Parathyroid adenoma (tissue), 2 donors: ENCODE measurements around the gene ESAM.

Experiments
- H2AFZ ChIP-seq: fragments of 300-600 bp; sonication (generic); one replicate; pipeline ENCODE4 v1.7.0; 2017; ENCODE audit warnings: antibody characterized with exemption, mild to moderate bottlenecking
- H3K27ac ChIP-seq: fragments of 300-600 bp; sonication (generic); one replicate; pipeline ENCODE4 v1.7.0; 2017
- H3K27me3 ChIP-seq: fragments of 300-600 bp; sonication (generic); one replicate; pipeline ENCODE4 v1.7.0; 2017; ENCODE audit warnings: low read length; ENCODE audit not compliant: control insufficient read depth, insufficient read depth
- H3K36me3 ChIP-seq: fragments of 300-600 bp; sonication (generic); one replicate; pipeline ENCODE4 v1.7.0; 2017; ENCODE audit warnings: low read length; ENCODE audit not compliant: control insufficient read depth, insufficient read depth
- H3K4me1 ChIP-seq: fragments of 300-600 bp; sonication (generic); one replicate; pipeline ENCODE4 v1.7.0; 2017; ENCODE audit warnings: control low read depth
- H3K4me2 ChIP-seq: fragments of 300-600 bp; sonication (generic); one replicate; pipeline ENCODE4 v1.7.0; 2017; ENCODE audit warnings: low read length
- H3K4me3 ChIP-seq: fragments of 300-600 bp; sonication (generic); one replicate; pipeline ENCODE4 v1.7.0; 2017; ENCODE audit warnings: low read depth, low read length
- H3K79me2 ChIP-seq: fragments of 300-600 bp; sonication (generic); one replicate; pipeline ENCODE4 v1.7.0; 2017; ENCODE audit warnings: control low read depth
- H3K9ac ChIP-seq: fragments of 300-600 bp; sonication (generic); one replicate; pipeline ENCODE4 v1.7.0; 2017; ENCODE audit warnings: mild to moderate bottlenecking
- H3K9me3 ChIP-seq: fragments of 300-600 bp; sonication (generic); one replicate; pipeline ENCODE4 v1.7.0; 2017; ENCODE audit warnings: low read length; ENCODE audit not compliant: control insufficient read depth
- CTCF ChIP-seq: fragments of 300-600 bp; sonication (generic); IDR thresholded peaks from one replicate; pipeline ENCODE4 v1.7.0; 2017; ENCODE audit warnings: antibody characterized with exemption, mild to moderate bottlenecking
- donor health status: primary hyperparathyroidism.

The ESAM gene, protein sequence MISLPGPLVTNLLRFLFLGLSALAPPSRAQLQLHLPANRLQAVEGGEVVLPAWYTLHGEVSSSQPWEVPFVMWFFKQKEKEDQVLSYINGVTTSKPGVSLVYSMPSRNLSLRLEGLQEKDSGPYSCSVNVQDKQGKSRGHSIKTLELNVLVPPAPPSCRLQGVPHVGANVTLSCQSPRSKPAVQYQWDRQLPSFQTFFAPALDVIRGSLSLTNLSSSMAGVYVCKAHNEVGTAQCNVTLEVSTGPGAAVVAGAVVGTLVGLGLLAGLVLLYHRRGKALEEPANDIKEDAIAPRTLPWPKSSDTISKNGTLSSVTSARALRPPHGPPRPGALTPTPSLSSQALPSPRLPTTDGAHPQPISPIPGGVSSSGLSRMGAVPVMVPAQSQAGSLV

DNA sequence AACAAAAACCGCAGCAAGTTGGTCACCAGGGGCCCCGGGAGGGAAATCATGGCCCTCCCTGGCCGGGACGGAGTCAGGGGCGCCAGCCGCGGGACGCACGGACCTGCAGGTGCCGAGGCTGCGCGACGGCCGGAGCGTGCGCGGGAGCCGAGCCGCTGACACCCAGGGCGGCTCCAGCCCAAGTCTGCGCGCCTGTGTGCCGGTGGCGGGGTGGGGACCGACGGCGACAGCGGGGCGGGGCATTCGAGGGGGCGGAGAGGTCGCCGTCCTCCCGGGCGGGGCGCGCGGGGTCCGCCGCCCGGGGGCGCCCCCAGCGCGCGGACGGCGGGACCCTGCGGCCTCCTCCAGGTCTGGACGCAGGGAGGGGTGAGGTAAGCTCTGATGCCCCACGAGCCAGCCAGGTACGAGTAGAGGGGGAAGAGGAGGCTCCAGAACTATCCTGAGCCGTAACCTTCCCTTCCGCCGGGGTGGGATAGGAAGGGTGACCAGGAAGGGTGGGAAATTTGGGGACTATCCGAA is at the start of gene ESAM:
TSS of gene ESAM (minus strand) at position 186 of the 519 bp plus-strand sequence. CDS start at position 50, 136 bp downstream.
- H3K9me3 ChIP-seq: no peaks in the 10 kb centered on the region
- peak within 1 kb of the TSS; percentile 56 for H2AFZ ChIP-seq
- no peak for TF ChIP-seq CTCF
- H3K9ac ChIP-seq: no peak within 1 kb of the TSS
- no peaks in the 10 kb centered on the region for H3K27me3 ChIP-seq
- H3K4me3 ChIP-seq: peak within 1 kb of the TSS; percentile 57
- H3K36me3 ChIP-seq: no peaks in the 10 kb centered on the region
- H3K4me1 ChIP-seq: peaks cover 6% of the 10 kb centered on the region
- H3K27ac ChIP-seq: peak within 1 kb of the TSS; percentile 77
- H3K4me2 ChIP-seq: peak within 1 kb of the TSS; percentile 78
- no peaks in the 10 kb centered on the region for H3K79me2 ChIP-seq

- H3K4me1 ChIP-seq: no peaks in the 10 kb centered on the region
- H3K9me3 ChIP-seq: no peaks in the 10 kb centered on the region
- H2AFZ ChIP-seq: no peak overlapping the region
- no peak overlapping the region for H3K4me2 ChIP-seq
- no peak for TF ChIP-seq CTCF
- no peak overlapping the region for H3K4me3 ChIP-seq
- H3K79me2 ChIP-seq: no peaks in the 10 kb centered on the region
- H3K9ac ChIP-seq: no peak overlapping the region
- no peaks in the 10 kb centered on the region for H3K36me3 ChIP-seq
- no peak overlapping the region for H3K27ac ChIP-seq
- H3K27me3 ChIP-seq: no peaks in the 10 kb centered on the region
These were observed 49.5 kb upstream of the ESAM start for GRCh38 chr11:124811399-124812125.

DNA sequence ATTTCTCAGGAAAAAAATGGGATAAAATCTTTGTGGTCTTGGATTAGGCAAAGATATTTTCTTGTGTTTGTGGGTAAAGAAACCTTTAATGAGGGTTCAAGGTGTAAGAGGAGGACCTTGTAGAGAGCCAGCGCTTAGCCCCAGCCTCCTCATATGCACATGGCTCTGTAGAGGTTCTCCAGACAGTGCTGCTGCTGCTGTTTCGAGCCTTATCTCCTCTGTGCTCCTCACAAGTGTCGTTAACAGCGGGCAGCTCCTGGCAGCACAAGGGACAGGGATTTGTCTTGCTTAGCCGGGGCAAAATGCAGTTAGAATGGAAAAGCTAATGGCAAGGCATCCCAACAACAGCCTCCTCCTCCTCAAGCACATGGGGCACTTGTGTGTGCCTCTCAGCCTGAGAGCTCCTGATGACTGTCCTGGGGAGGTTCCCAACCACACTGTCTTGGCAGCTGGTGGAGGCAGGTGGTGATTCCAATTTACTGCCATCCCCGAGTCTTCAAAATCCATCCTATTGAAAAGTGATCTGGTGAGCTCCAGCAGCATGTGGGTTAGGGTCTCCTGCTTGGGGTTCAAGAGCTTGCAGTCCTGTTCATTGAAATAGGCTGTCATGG is 45.7 kb upstream of the ESAM start:
- no peak overlapping the region for H3K4me2 ChIP-seq
- H3K4me1 ChIP-seq: no peaks in the 10 kb centered on the region
- H2AFZ ChIP-seq: no peak overlapping the region
- H3K9me3 ChIP-seq: no peaks in the 10 kb centered on the region
- H3K79me2 ChIP-seq: no peaks in the 10 kb centered on the region
- no peak overlapping the region for H3K4me3 ChIP-seq
- H3K9ac ChIP-seq: no peak overlapping the region
- no peaks in the 10 kb centered on the region for H3K36me3 ChIP-seq
- no peak overlapping the region for H3K27ac ChIP-seq
- no peak for TF ChIP-seq CTCF
- H3K27me3 ChIP-seq: no peaks in the 10 kb centered on the region

GRCh38 chr11:124807201-124807600 is 45.1 kb upstream of the ESAM start:
- Histone ChIP-seq H3K4me1 (no peaks in the 10 kb centered on the region), H2AFZ (no peak overlapping the region), H3K27ac (no peak overlapping the region), H3K9me3 (no peaks in the 10 kb centered on the region), H3K9ac (no peak overlapping the region), H3K36me3 (no peaks in the 10 kb centered on the region), H3K4me3 (no peak overlapping the region), H3K27me3 (no peaks in the 10 kb centered on the region), H3K4me2 (no peak overlapping the region), H3K79me2 (no peaks in the 10 kb centered on the region)
- TF ChIP-seq CTCF: no peak
